SK-N-SH (cell line): Measurements from ENCODE around the gene TTLL1. TPM values are rescaled to one million over a fixed set of nuclear protein-coding genes. Genes with fewer than 3 reads are reported as not detected.

ENCODE experiments used
- CTCF ChIA-PET: fragments of 300-600, 350-600 bp; formaldehyde crosslinking; extraction: SDS; loops from one replicate; lab custom pipeline; 2021; lab: Yijun Ruan, JAX
- POLR2A ChIA-PET: fragments of 350-600 bp; sonication (Branson Sonifier 250); formaldehyde crosslinking; extraction: SDS; loops from one replicate; lab custom pipeline; 2020; ENCODE audit warnings: antibody characterized with exemption, inconsistent platforms; lab: Yijun Ruan, JAX
- DNase-seq: peaks from one replicate; pipeline ENCODE4 v3.0.0; 2012
- H2AFZ ChIP-seq: fragments of 200-600 bp; sonication (generic); 2 replicates; pipeline ENCODE4 v1.8.1; 2016; ENCODE audit warnings: antibody characterized with exemption, mild to moderate bottlenecking, low read depth
- H3F3A ChIP-seq: fragments of 200-600 bp; sonication (generic); replicated peaks from 2 replicates; pipeline ENCODE3; 2016; ENCODE audit warnings: antibody characterized with exemption, mild to moderate bottlenecking; ENCODE audit not compliant: insufficient read depth
- H3K27ac ChIP-seq, 2 experiments: fragments of 200-500 bp in 1 of 2; fragments of 200-600 bp in 1 of 2; sonication (Bioruptor generic) in 1 of 2; sonication (generic), shearing (Covaris generic) in 1 of 2; 2 replicates each; pipeline versions ENCODE4 v1.5.1 to v1.6.1; 2014 to 2016; ENCODE audit warnings: low read depth in 2 of 2, inconsistent platforms in 1 of 2, low read length in 1 of 2, mild to moderate bottlenecking in 1 of 2, mixed read lengths in 1 of 2
- H3K27me3 ChIP-seq: fragments of 200-600 bp; sonication (generic), shearing (Covaris generic); 2 replicates; pipeline ENCODE4 v1.6.1; 2016; ENCODE audit warnings: mixed run types; ENCODE audit not compliant: insufficient read depth
- H3K36me3 ChIP-seq, 2 experiments: fragments of 200-500 bp in 1 of 2; fragments of 200-600 bp in 1 of 2; sonication (Bioruptor generic) in 1 of 2; sonication (generic) in 1 of 2; replicated peaks in 1 of 2; 2 replicates each; pipeline versions ENCODE3 to v1.5.1; 2014 to 2016; ENCODE audit warnings: low read length in 1 of 2, mild to moderate bottlenecking in 1 of 2; ENCODE audit not compliant: insufficient read depth in 2 of 2, control insufficient read depth in 1 of 2
- H3K4me1 ChIP-seq, 2 experiments: fragments of 200-500 bp in 1 of 2; fragments of 200-600 bp in 1 of 2; sonication (Bioruptor generic) in 1 of 2; sonication (generic), shearing (Covaris generic) in 1 of 2; 2 replicates each; pipeline versions ENCODE4 v1.5.1 to v1.6.1; 2014 to 2016; ENCODE audit warnings: low read depth in 1 of 2, low read length in 1 of 2, mixed run types in 1 of 2; ENCODE audit not compliant: insufficient read depth in 2 of 2, control insufficient read depth in 1 of 2
- H3K4me2 ChIP-seq: fragments of 200-600 bp; sonication (generic), shearing (Covaris generic); 2 replicates; pipeline ENCODE4 v1.6.1; 2017; ENCODE audit warnings: mixed run types
- H3K4me3 ChIP-seq, 2 experiments: fragments of 200-500 bp in 1 of 2; fragments of 200-600 bp in 1 of 2; sonication (Bioruptor generic) in 1 of 2; sonication (generic), shearing (Covaris generic) in 1 of 2; 2 replicates each; pipeline versions ENCODE4 v1.5.1 to v1.8.1; 2014 to 2016; ENCODE audit warnings: low read depth in 2 of 2, inconsistent platforms in 1 of 2, low read length in 1 of 2, mild to moderate bottlenecking in 1 of 2, mixed read lengths in 1 of 2, moderate library complexity in 1 of 2
- H3K79me2 ChIP-seq: fragments of 200-600 bp; sonication (generic); 2 replicates; pipeline ENCODE4 v1.8.1; 2017; ENCODE audit warnings: mild to moderate bottlenecking; ENCODE audit not compliant: insufficient read depth
- H3K9ac ChIP-seq: fragments of 200-600 bp; sonication (generic); 2 replicates; pipeline ENCODE4 v1.6.1; 2017; ENCODE audit warnings: mixed run types
- H3K9me2 ChIP-seq: fragments of 200-600 bp; sonication (generic); 2 replicates; pipeline ENCODE4 v1.6.1; 2017; ENCODE audit warnings: mixed run types
- H3K9me3 ChIP-seq: fragments of 200-600 bp; sonication (generic); 2 replicates; pipeline ENCODE4 v1.6.1; 2017; ENCODE audit warnings: mixed run types, mild to moderate bottlenecking, moderate library complexity
- H4K20me1 ChIP-seq: fragments of 200-600 bp; sonication (generic); 2 replicates; pipeline ENCODE4 v1.6.1; 2017; ENCODE audit warnings: mild to moderate bottlenecking, mixed run types; ENCODE audit not compliant: insufficient read depth
- CTCF ChIP-seq: fragments of 200-600 bp; sonication (generic); IDR thresholded peaks from 2 replicates; pipeline ENCODE4 v1.6.1; 2017; ENCODE audit warnings: antibody characterized with exemption, mild to moderate bottlenecking, moderate library complexity
- EP300 ChIP-seq, 2 experiments: IDR thresholded peaks; 2 replicates each; pipeline versions ENCODE4 v1.4.0 to v1.6.1; 2012; ENCODE audit warnings: borderline replicate concordance in 1 of 2, low read depth in 1 of 2, low read length in 1 of 2
- FOXJ3 ChIP-seq: sonication (generic); formaldehyde crosslinking; IDR thresholded peaks from 2 replicates; pipeline ENCODE4 v1.5.1; 2020; ENCODE audit warnings: mild to moderate bottlenecking, missing genetic modification reagents
- GABPA ChIP-seq: IDR thresholded peaks from 2 replicates; pipeline ENCODE4 v1.4.0; 2012; ENCODE audit warnings: low read depth, mild to moderate bottlenecking
- GATA2 ChIP-seq: sonication (generic); formaldehyde crosslinking; IDR thresholded peaks from 2 replicates; pipeline ENCODE4 v1.5.0; 2020; ENCODE audit warnings: mild to moderate bottlenecking, missing genetic modification reagents
- IRF3 ChIP-seq: fragments of 150-350 bp; IDR thresholded peaks from 2 replicates; pipeline ENCODE4 v1.6.1; 2016; ENCODE audit warnings: mild to moderate bottlenecking, low read depth, low read length
- MXI1 ChIP-seq: IDR thresholded peaks from 2 replicates; pipeline ENCODE4 v1.6.1; 2012; ENCODE audit warnings: mild to moderate bottlenecking, low read depth, low read length, improper control_type of control experiment
- NRF1 ChIP-seq: IDR thresholded peaks from 2 replicates; pipeline ENCODE4 v1.6.1; 2012; ENCODE audit warnings: low read depth, mild to moderate bottlenecking, low read length
- RFX5 ChIP-seq: IDR thresholded peaks from 2 replicates; pipeline ENCODE4 v1.6.1; 2012; ENCODE audit warnings: mild to moderate bottlenecking, improper control_type of control experiment, low read length
- RXRA ChIP-seq: IDR thresholded peaks from 2 replicates; pipeline ENCODE4 v1.4.0; 2012; ENCODE audit warnings: low read depth, mild to moderate bottlenecking, borderline replicate concordance
- SIN3A ChIP-seq: IDR thresholded peaks from 2 replicates; pipeline ENCODE4 v1.6.1; 2012; ENCODE audit warnings: low read depth, mild to moderate bottlenecking, low read length, moderate library complexity, borderline replicate concordance
- SMC3 ChIP-seq: IDR thresholded peaks from 2 replicates; pipeline ENCODE4 v1.6.1; 2012; ENCODE audit warnings: low read depth, low read length, improper control_type of control experiment
- TAF1 ChIP-seq: IDR thresholded peaks from 2 replicates; pipeline ENCODE4 v1.6.1; 2012; ENCODE audit warnings: low read depth, mild to moderate bottlenecking, low read length, moderate library complexity, borderline replicate concordance
- TCF12 ChIP-seq: IDR thresholded peaks from 2 replicates; pipeline ENCODE4 v1.4.0; 2012
- TEAD4 ChIP-seq: IDR thresholded peaks from 2 replicates; pipeline ENCODE4 v1.4.0; 2012; ENCODE audit warnings: mild to moderate bottlenecking, borderline replicate concordance; ENCODE audit not compliant: insufficient read depth
- USF1 ChIP-seq: IDR thresholded peaks from 2 replicates; pipeline ENCODE4 v1.4.0; 2012; ENCODE audit warnings: low read depth, borderline replicate concordance
- WGBS: methylation state at CpG from one replicate; pipeline ENCODE4 v1.1.6; 2017; ENCODE audit warnings: low lambda C conversion rate; 5-methylcytosine and 5-hydroxymethylcytosine counted together
- polyA plus RNA-seq, 3 experiments: library from polyadenylated mRNA; depleted of rRNA; stranded (reverse); fragments of >200 nt; gene quantifications; 2 replicates each; pipeline ENCODE4 v1.2.3, GENCODE V29; 2012

TTLL1 gene
- polyA plus RNA-seq, 1 of the 3 experiments (the other 2 are of a cell fraction) = 14.0 TPM

- no peak for TF ChIP-seq IRF3
- TF ChIP-seq MXI1 = no peak
These were observed 45.4 kb upstream of the TTLL1 start (continued) for GRCh38 chr22:43134553-43134952.

GRCh38 chr22:43133401-43133800 is 44.2 kb upstream of the TTLL1 start:
- POLR2A ChIA-PET = no interaction called here
- H3K27me3 ChIP-seq = no peaks in the 10 kb centered on the region
- no peak overlapping the region for H3K9ac ChIP-seq
- H3K79me2 ChIP-seq = no peaks in the 10 kb centered on the region
- H3K4me2 ChIP-seq = no peak overlapping the region
- no peaks in the 10 kb centered on the region for H3K9me2 ChIP-seq
- H3K4me3 ChIP-seq = no peak overlapping the region
- H3F3A ChIP-seq = no peaks in the 10 kb centered on the region
- TF ChIP-seq RFX5 (no peak), USF1 (no peak), NRF1 (no peak), FOXJ3 (CRISPR knock-in tag) (no peak), SIN3A (no peak), TEAD4 (no peak)
- no peaks in the 10 kb centered on the region for H3K4me1 ChIP-seq
- CTCF ChIA-PET = interaction anchor here (0.9 kb wide), 1 partner anchor 23 kb away, joined by 3 read pairs; the partner anchor contains the start of gene BIK
- H3K9me3 ChIP-seq = no peaks in the 10 kb centered on the region
- no peak for DNase-seq
- H3K36me3 ChIP-seq = peaks cover 0 to 4% of the 10 kb centered on the region in 2 experiments
- no peak overlapping the region for H3K27ac ChIP-seq
- WGBS = 88% methylated on average over 8 of the region's 9 CpGs
- H4K20me1 ChIP-seq = no peaks in the 10 kb centered on the region
- H2AFZ ChIP-seq = no peak overlapping the region

- CTCF ChIA-PET = no interaction called here
- H3K4me2 ChIP-seq = no peak overlapping the region
- H3K9me3 ChIP-seq = no peaks in the 10 kb centered on the region
- H3K79me2 ChIP-seq = no peaks in the 10 kb centered on the region
- no peak overlapping the region for H3K9ac ChIP-seq
- H3K9me2 ChIP-seq = no peaks in the 10 kb centered on the region
- no peak overlapping the region for H3K27ac ChIP-seq
- H3K27me3 ChIP-seq = no peaks in the 10 kb centered on the region
- no peaks in the 10 kb centered on the region for H3K4me1 ChIP-seq
- H3K36me3 ChIP-seq = peaks cover 0 to 4% of the 10 kb centered on the region in 2 experiments
- H3K4me3 ChIP-seq = no peak overlapping the region
- H2AFZ ChIP-seq = no peak overlapping the region
- POLR2A ChIA-PET = no interaction called here
- DNase-seq = no peak
- TF ChIP-seq TEAD4 (no peak), GATA2 (no peak), NRF1 (no peak), GABPA (no peak), TAF1 (no peak), EP300 (IDR thresholded peaks at IDR 0.05; ENCODE audit: borderline replicate concordance in 1 of 2, low read depth in 1 of 2, low read length in 1 of 2) (no peak), IRF3 (no peak), RXRA (no peak), CTCF (no peak), USF1 (no peak), TCF12 (no peak), SMC3 (no peak), MXI1 (no peak)
- H3F3A ChIP-seq = no peaks in the 10 kb centered on the region
- WGBS = 94% methylated on average over 8 of the region's 17 CpGs
- H4K20me1 ChIP-seq = no peaks in the 10 kb centered on the region
These were observed 42.7 kb upstream of the TTLL1 start for GRCh38 chr22:43131773-43132501.
